Measurements from ENCODE around the gene SEPTIN3. TPM values are rescaled to one million over a fixed set of nuclear protein-coding genes. Genes with fewer than 3 reads are reported as not detected.
A peak's percentile ranks its signal among the peaks of the same experiment; 100 is the strongest.

The SEPTIN3 gene
- total RNA-seq, 1 donor from 2014 or later, result 0.22 TPM

- DNase-seq (peak; percentile 80), ATAC-seq (peak; percentile 96)
- intact Hi-C loops (cut with micrococcal nuclease), result no loop called here
These were observed 29.4 kb downstream of the SEPTIN3 start, which contains the start of gene WBP2NL for GRCh38 chr22:41998361-41999261. TSS of gene WBP2NL (plus strand) at chr22:41998788. CDS start at chr22:41998819, 31 bp downstream.

GRCh38 chr22:42000466-42000865 lies 31.2 kb downstream of the SEPTIN3 start:
- intact Hi-C loops (cut with micrococcal nuclease), result no loop called here

GRCh38 chr22:42001121-42001520 lies 31.9 kb downstream of the SEPTIN3 start:
- ATAC-seq, result no peak
- intact Hi-C loops (cut with micrococcal nuclease), result no loop called here
- no peak for DNase-seq

More at GRCh38 chr22:42000466-42000865, 31.2 kb downstream of the SEPTIN3 start:
- ATAC-seq, result no peak
- DNase-seq, result no peak

DNA sequence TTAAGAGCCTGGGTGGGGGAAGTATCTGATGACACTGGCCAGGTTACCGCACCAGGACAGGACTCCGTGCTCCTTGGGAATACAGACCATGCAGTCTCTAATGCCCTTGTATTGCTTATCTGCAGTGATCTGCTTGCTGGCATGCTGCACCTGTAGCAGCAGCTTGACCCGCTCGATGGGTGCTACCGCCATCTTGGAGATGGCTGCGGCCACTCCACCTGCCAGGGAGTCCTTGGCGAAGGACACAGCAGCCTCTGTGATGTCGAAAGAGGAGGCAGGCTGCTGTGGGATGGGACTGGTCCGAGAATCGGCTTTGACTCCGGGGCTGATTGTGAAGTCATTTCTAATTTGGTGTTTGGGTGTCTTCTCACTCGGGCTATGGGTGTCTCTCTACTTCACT lies 32.5 kb downstream of the SEPTIN3 start:
- intact Hi-C loops (cut with micrococcal nuclease), result no loop called here
- ATAC-seq, result no peak
- no peak for DNase-seq

- intact Hi-C loops (cut with micrococcal nuclease), result no loop called here
- DNase-seq, result no peak
- no peak for ATAC-seq
These were observed 38.7 kb downstream of the SEPTIN3 start for GRCh38 chr22:42007922-42008321.

DNA sequence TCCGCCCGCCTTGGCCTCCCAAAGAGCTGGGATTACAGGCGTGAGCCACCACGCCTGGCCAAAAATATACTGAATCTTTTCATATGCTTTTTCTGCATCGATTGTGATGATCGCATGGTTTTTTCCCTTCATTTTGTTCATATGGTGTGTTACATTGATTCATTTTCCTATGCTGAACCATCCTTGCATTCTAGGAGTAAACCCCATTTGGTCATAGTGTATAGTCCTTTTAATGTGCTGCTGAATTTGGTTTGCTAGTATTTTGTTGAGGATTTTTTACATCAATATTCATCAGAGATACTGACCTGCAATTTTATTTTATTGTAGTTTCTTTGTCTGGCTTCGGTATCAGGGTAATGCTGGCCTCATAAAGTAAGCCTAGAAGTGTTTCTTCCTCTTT lies 41.5 kb downstream of the SEPTIN3 start:
- DNase-seq (no peak), ATAC-seq (no peak)
- intact Hi-C loops (cut with micrococcal nuclease), result no loop called here

DNA sequence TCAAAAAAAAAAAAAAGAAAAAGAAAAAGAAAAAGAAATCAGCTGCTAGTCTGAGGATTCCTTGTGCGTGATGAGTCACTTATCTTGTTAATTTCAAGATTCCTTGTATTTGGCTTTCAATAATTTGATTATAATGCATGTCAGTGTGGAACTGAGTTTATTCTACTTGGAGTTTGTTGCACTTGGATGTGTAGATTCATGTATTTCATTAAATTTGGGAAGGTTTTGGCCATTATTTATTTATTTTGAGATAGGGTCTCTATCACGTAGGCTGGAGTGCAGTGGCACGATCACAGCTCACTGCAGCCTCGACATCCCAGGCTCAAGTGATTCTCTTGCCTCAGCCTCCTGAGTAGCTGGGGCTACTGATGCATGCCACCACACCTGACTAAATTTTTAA lies 44.1 kb downstream of the SEPTIN3 start:
- DNase-seq, result no peak
- intact Hi-C loops (cut with micrococcal nuclease), result no loop called here
- no peak for ATAC-seq

- ATAC-seq (no peak), DNase-seq (no peak)
- intact Hi-C loops (cut with micrococcal nuclease), result no loop called here
These were observed 46.9 kb downstream of the SEPTIN3 start for GRCh38 chr22:42016111-42016510.

DNA sequence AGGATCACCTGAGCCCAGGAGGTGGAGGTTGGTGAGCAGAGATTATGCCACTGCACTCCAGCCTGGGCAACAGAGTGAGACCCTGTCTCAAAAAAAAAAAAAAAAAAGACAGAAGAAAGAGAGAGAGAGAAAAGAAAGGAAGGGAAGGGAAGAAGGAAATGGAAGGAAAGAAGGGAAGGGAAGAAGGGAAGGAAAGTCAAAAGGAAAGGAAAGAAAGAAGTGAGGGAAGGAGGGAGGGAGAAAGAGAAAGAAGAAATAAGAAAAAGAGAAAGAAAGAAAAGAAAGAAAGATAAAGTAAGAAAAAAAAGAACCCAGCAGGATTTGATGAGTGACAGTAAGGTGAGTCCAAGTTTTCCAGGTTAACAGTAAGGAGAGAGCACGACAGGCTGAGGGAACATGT lies 49.0 kb downstream of the SEPTIN3 start:
- ATAC-seq (no peak), DNase-seq (no peak)
- intact Hi-C loops (cut with micrococcal nuclease), result no loop called here

Other genes with a start within 250 kb of the SEPTIN3 start
- gene CCDC134, start 168.8 kb upstream of the SEPTIN3 start, total RNA-seq, result 5.9 TPM
- 89.7 TPM for gene SREBF2, start 136.3 kb upstream of the SEPTIN3 start, total RNA-seq
- 10.2 TPM for gene SHISA8, start 54.4 kb upstream of the SEPTIN3 start, total RNA-seq
- 1.6 TPM for gene TNFRSF13C, start 42.6 kb upstream of the SEPTIN3 start, total RNA-seq
- gene CENPM, start 22.3 kb upstream of the SEPTIN3 start, total RNA-seq, result 0.52 TPM
- 0.47 TPM for gene WBP2NL, start 29.3 kb downstream of the SEPTIN3 start, total RNA-seq
- gene NAGA, start 101.4 kb downstream of the SEPTIN3 start, total RNA-seq, result 13.4 TPM
- gene PHETA2, start 104.8 kb downstream of the SEPTIN3 start, total RNA-seq, result 2.7 TPM
- gene SMDT1, start 110.3 kb downstream of the SEPTIN3 start, total RNA-seq, result 165 TPM
- 316 TPM for gene NDUFA6, start 121.3 kb downstream of the SEPTIN3 start, total RNA-seq
- gene CYP2D6, start 161.4 kb downstream of the SEPTIN3 start, total RNA-seq, result not detected